Esophagus squamous epithelium (tissue), 4 donors: ENCODE data around the gene PPP1R14C.

Source experiments
- POLR2A ChIP-seq, 4 donors: fragments of 450-650 bp; IDR thresholded peaks; one replicate each; pipeline ENCODE4 v1.6.1; 2017; ENCODE audit warnings: antibody characterized with exemption in 4 of 4, mild to moderate bottlenecking in 4 of 4, moderate library complexity in 3 of 4
- TF ChIP-seq, protein P1 (sequence below), 6 experiments: fragments of 450-650 bp in 4 of 6; fragments of 200-600 bp in 2 of 6; sonication (generic) in 2 of 6; IDR thresholded peaks; one replicate each; pipeline ENCODE4 v1.5.1; 2016 to 2019; ENCODE audit warnings: antibody characterized with exemption in 6 of 6, mild to moderate bottlenecking in 4 of 6, moderate library complexity in 4 of 6

DNA sequence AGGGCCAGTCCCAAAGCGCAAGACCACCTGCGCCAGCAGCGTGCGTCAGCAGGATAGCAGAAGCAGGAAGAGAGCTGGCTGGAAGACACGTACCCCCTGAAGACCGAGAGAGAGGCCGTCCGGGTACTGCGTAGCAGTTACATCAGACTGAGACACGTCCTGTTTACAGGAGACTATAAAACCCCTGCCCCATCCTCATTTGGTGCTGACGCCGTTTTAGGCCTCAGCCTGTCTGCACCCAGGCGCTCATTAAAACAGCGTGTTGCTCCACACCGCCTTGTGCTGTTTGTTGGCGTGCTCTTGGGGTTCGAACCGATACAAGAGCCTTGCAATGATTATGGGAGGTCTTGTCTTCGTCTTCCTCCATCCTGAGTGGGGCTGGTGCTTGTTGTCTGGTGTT lies 42.1 kb upstream of the PPP1R14C start:
- TF ChIP-seq, protein P1, sequence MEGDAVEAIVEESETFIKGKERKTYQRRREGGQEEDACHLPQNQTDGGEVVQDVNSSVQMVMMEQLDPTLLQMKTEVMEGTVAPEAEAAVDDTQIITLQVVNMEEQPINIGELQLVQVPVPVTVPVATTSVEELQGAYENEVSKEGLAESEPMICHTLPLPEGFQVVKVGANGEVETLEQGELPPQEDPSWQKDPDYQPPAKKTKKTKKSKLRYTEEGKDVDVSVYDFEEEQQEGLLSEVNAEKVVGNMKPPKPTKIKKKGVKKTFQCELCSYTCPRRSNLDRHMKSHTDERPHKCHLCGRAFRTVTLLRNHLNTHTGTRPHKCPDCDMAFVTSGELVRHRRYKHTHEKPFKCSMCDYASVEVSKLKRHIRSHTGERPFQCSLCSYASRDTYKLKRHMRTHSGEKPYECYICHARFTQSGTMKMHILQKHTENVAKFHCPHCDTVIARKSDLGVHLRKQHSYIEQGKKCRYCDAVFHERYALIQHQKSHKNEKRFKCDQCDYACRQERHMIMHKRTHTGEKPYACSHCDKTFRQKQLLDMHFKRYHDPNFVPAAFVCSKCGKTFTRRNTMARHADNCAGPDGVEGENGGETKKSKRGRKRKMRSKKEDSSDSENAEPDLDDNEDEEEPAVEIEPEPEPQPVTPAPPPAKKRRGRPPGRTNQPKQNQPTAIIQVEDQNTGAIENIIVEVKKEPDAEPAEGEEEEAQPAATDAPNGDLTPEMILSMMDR (IDR thresholded peaks at IDR 0.05), result no peak
- TF ChIP-seq POLR2A (IDR thresholded peaks at IDR 0.05), result no peak
